GM21786 (cell line): ENCODE data around the gene SLC19A1.

Experiments
- ATAC-seq: cut with Tn5 transposase; IDR thresholded peaks from one replicate; pipeline ENCODE4 v1.9.1; 2021; ENCODE audit not compliant: unreplicated experiment

SLC19A1 gene

DNA sequence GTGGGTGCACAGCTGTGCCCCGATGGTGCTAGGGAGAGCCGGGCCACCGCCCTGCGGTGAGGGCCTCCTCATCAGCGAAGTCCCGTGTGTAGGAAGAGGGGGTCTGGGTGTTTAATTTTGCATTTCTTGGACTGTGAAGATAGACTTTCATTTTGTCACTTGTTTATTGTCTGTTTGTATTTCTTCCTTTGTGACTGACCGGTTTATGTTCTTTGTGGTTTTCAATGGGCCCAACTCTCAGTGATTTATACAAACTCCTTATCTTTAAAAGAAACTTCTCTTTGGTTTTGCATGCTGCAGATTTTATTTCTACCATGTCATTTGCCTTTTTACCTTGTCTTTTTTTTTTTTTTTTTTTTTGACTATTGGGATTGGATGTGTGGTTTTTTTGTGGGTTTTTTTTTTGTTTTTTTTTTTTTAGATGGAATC, 72.1 kb downstream of the SLC19A1 start:
- ATAC-seq = no peak

DNA sequence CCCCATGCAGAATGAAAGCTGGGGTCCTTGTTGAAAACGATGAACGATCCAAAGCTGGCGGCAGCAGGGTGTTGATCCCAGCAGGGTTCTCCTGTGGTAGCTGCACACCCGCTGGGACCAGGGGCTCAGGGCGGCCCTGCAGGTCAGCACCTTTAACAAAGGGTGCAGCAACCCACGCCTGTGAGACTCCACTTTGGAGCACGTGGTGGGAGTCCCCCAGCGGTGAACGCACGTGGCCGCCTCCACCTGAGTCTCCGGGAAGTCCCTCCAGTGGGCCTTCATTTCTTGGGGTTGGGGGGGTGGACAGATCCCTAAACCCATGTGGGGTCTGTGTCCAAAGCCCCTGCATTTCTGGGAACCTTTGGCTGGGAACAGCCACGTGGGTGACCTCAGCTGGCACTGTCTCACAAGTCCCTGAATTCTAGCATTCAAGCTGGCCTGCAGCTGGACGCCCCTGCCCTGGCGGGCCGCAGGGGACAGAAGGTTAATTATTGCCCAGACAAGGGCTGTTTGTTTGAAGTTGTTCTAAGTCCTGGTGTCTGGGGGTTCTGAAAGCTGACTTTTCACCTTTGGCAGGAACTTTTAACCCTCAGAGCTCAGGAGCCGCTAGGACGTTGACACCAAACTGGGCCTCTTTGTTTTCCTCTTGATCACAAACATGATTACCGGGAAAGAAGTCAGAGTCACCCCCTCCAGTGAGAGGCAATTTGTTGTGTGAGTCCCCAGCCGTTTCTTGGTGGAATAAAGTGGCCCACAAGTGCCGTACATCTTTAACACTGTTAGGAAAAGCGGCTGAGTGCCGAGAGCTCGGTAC, 72.8 kb downstream of the SLC19A1 start:
- ATAC-seq = no peak

DNA sequence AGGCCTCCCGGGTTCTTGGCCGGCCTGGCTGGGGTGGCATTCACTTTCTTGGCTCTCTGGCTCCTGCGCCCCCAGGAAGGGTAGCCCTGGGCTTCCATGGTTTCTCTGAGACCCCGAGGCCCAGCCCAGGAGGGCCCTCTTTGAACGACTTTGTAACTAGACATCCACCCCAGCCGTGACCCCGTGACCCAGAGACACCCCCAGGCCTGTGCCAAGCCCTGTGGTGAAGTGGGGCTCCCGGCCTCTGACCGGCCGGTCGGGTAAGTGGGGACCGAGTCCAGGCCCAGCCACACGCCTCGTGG, 73.3 kb downstream of the SLC19A1 start:
- ATAC-seq = no peak

- ATAC-seq = no peak
These were observed 73.9 kb downstream of the SLC19A1 start for GRCh38 chr21:45468051-45468970.

- no peak for ATAC-seq
These were observed 74.9 kb downstream of the SLC19A1 start for GRCh38 chr21:45467221-45467779.

- ATAC-seq = no peak
These were observed 75.7 kb downstream of the SLC19A1 start for GRCh38 chr21:45466330-45467220.

DNA sequence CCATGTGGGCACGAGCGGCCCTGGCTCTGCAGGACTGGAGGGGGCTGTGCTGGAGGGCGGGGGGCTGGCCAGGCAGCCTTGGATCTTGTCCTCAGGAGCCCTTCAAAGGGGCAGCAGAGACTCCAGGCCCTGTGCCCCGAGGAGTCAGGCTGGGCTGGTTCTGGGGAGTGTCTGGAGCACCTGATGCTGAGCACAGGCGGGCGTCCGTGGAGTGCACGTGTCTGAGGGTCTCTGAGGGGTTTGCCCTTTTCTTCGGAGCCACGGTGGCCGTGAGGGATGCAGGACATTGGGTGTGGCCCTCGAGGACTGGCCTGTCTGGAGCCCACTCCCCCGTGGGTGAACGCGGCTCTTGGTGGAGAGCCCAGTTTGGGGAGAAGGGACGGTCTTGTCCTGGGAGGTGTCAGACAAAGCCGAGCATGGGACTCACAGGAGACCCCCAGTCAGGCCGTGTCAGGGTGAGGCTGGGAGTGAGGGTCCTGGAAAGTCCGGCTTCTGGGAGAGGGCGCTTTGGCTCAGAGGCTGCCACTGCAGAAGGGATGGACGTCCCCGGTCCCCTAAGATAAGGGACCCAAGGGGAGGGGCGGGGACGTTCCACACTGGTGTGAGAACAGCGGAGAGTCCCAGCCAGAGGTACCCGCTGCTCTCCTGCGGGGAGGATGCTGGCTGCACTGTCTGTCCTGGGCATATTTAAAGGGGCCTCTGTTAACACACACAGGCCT, 76.5 kb downstream of the SLC19A1 start:
- ATAC-seq = no peak

DNA sequence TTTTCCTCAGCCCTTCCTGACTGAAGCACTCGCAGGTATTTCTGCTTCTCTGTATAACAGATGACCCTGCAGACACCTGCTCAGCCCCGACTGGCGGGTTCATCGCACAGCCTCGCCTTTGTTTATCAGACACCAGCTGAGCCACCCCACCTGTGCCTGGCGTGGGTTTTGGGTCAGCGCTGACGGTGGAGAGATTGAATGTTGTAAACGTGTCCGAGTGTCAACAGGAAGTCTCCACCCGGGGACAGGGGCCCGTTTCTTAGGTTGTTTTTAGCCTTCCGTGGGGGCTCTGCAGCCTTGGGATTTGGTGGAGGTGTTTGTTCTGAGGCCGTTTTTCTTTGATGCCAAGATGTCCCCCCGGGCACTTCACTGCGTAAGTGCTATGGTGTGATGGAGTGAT, 77.1 kb downstream of the SLC19A1 start:
- no peak for ATAC-seq

DNA sequence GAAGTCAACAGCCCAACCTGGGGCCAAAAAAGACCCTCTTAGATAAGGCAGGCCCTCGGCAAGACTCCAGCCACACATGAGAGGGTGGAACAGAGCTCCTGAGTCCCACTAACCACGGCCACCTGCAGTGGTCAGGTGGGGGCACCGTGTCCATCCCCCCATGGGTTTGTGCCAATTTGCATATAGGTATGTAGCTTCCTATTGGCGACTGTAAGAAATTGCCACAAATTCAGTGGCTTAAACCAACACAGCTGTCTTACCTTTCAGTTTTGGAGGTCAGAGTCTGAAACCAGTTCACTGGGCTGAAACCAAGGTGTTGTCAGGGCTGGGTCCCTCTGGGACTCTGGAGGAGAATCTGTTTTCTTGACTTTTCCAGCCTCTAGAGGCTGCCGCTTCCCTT, 77.9 kb downstream of the SLC19A1 start:
- no peak for ATAC-seq

- ATAC-seq = no peak
These were observed 78.4 kb downstream of the SLC19A1 start for GRCh38 chr21:45463871-45464270.

DNA sequence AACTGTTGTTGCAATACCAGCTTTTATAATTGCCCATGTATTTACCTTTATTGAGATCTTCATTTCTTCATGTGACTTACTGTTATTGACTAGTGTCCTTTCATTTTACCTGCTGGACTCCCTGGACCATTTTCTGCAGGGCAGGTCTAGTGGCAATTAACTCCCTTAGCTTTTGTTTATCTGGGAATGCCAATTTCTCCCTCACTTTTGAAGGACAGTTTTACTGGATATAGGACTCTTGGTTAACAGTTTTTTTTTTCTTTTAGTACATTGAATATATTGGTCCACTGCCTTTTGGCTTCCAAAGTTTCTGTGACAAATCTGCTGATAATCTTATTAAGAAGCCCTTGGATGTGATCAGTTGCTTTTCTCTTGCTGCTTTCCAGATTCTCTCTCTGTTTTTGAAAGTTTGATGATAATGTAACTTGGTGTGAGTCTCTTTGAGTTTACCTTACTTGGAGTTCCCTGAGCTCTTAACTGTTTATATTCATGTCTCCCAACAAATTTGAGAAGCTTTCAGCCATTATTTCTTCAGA, 80.4 kb downstream of the SLC19A1 start:
- no peak for ATAC-seq

DNA sequence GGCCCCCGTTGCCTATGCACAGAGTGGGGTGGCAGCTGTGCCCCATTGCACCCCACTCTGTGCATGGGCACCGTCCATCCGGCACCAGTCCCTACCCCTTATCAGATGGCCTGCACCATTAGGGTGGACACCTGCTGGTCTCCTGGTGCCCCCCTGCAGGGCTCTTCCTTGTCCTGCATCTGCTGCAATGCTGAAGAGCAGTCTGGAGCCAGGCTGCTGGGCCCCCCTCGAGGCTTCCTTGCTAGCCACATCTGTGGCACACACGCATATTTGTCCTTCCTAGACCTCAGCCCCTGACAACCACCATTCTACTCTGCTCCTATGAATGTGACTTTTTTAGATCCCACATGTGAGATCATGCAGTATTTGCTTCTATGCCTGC, 80.9 kb downstream of the SLC19A1 start:
- no peak for ATAC-seq

- ATAC-seq = no peak
These were observed 81.5 kb downstream of the SLC19A1 start for GRCh38 chr21:45460611-45461368.

GRCh38 chr21:45460011-45460565, 82.2 kb downstream of the SLC19A1 start:
- ATAC-seq = no peak

DNA sequence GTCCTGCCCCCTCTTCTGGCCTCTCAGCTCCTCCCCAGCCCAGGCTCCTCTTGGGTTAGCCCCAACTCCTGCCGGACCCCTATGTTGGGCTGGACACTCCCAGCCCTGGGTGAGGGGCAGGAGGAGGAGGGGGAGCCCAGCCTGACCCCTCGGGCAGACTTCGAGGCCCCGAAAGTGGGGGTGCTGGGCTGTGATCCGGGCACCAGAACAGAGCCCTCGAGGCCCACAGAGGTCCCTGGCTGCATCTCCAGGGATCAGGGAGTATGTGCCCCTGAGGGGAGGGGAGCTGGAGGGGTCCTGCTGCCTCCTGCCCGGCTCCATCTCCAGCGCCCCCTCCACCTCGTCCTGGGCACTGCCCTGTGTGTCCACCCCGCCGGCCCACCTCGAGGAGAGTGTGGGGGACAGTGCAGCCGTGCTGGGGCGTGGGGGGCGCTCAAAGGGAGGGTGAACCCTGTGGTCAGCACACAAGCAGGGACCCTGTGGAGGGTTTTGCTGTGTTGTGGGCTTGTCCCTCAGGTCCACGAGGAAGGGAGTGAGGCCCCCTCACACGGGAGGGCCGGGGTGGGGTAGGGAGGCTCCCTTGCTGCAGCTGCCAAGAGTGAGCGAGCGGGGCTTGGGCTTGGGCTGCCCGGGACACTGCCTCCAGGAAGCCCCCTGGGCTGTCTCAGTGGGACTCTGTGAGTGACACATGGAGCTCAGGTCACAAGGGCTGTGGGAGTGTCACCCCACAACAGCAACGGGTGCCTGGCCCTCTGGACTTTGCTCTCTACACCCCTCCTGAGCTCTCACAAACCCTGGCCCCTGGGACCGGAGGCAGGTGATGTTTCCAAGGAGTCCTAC, 82.8 kb downstream of the SLC19A1 start:
- ATAC-seq = no peak

DNA sequence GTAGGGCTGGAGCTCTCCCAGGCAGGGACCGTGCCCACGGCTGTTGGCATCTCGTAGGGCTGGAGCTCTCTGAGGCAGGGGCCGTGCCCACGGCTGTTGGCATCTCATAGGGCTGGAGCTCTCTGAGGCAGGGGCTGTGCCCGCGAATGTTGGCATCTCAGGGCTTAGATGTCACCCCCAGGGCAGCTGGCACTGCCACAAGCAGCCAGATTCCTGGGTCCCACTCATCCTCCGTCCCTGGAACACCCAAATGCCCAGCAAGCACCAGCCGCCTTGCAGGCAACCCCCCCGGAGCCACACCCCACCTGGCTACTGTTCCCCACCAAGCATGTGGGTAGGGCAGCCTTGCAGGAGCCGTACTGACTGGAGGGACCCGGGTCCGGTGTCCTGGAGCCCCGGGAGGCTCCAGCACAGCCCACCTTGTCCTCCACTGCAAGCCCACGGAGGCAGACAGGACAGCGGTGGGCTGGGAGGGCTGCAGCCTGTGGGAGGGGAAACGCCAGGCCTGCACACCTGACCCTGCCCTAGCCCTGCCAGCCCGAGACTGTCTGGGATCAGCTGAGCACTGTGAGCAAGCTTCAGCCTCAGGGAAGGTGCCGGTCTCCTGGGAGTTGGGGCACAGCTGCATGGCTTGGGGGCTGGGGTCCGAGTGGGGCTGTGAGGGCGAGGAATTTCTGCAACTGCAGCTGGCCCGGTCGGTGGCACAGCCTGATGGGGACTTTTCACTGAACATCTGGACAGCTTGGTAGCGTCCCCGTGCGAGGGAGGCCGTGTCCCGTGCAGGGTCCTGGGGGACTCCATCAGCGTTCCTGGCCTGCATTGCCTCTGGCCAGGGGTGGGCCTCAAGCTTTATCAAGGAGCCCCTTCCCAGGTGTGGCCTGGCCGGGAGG, 83.7 kb downstream of the SLC19A1 start:
- ATAC-seq = no peak

DNA sequence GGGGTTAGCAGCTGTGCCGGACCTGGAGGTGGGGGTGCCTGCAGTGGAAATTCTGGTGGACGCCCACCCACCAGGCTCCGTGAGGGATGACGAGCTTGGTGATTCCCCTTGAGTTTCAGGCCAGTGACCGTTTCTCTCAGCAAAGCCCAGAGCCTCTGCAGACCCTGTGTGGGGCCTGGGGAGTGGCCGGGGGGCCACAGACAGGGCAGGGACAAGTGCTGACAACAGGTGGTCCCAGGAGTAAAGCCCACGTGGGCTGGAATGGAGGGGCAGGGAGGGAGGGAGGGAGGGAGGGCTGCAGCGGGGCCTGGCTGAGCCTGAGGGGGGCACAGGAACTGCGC, 84.4 kb downstream of the SLC19A1 start:
- no peak for ATAC-seq
